HG03432 (cell line): ENCODE data around the gene PMIS2.

Source experiments
- ATAC-seq: cut with Tn5 transposase; IDR thresholded peaks from one replicate; pipeline ENCODE4 v1.9.1; 2021; ENCODE audit warnings: mild to moderate bottlenecking, moderate library complexity; ENCODE audit not compliant: unreplicated experiment

Gene PMIS2

GRCh38 chr19:35556025-35556590 lies 29.9 kb upstream of the PMIS2 start:
- no peak for ATAC-seq

- ATAC-seq, result no peak
Measured at GRCh38 chr19:35556846-35557538, 29.0 kb upstream of the PMIS2 start.

- ATAC-seq, result no peak
Measured at GRCh38 chr19:35557539-35558399, 28.2 kb upstream of the PMIS2 start.

- no peak for ATAC-seq
Measured at GRCh38 chr19:35558400-35559280, 27.3 kb upstream of the PMIS2 start.

GRCh38 chr19:35559281-35559659 lies 26.7 kb upstream of the PMIS2 start:
- peak; percentile 64 for ATAC-seq

- ATAC-seq, result no peak
Measured at GRCh38 chr19:35559781-35560180, 26.2 kb upstream of the PMIS2 start.

GRCh38 chr19:35560271-35560670 lies 25.7 kb upstream of the PMIS2 start:
- ATAC-seq, result no peak

GRCh38 chr19:35560677-35561076 lies 25.3 kb upstream of the PMIS2 start:
- no peak for ATAC-seq

- no peak for ATAC-seq
Measured at GRCh38 chr19:35561436-35561835, 24.5 kb upstream of the PMIS2 start.

- ATAC-seq, result no peak
Measured at GRCh38 chr19:35562336-35562735, 23.6 kb upstream of the PMIS2 start.

- no peak for ATAC-seq
Measured at GRCh38 chr19:35562776-35563175, 23.2 kb upstream of the PMIS2 start.

- ATAC-seq, result no peak
Measured at GRCh38 chr19:35563207-35563829, 22.7 kb upstream of the PMIS2 start, which contains the start of gene ATP4A. ATP4A (minus strand) TSS chr19:35563658; CDS start chr19:35563629, 29 bp downstream.

- no peak for ATAC-seq
Measured at GRCh38 chr19:35565016-35565856, 20.7 kb upstream of the PMIS2 start.

- ATAC-seq, result no peak
Measured at GRCh38 chr19:35566738-35567137, 19.2 kb upstream of the PMIS2 start.

- no peak for ATAC-seq
Measured at GRCh38 chr19:35569281-35569781, 16.6 kb upstream of the PMIS2 start.

- no peak for ATAC-seq
Measured at GRCh38 chr19:35571406-35571965, 14.5 kb upstream of the PMIS2 start.

GRCh38 chr19:35577918-35578317 lies 8.1 kb upstream of the PMIS2 start:
- ATAC-seq, result no peak

- no peak for ATAC-seq
Measured at GRCh38 chr19:35578707-35579106, 7.3 kb upstream of the PMIS2 start.

GRCh38 chr19:35582760-35583159 lies 3.2 kb upstream of the PMIS2 start:
- ATAC-seq, result no peak
